H1 (cell line): ENCODE data around the gene GP1BB. TPM values are rescaled to one million over a fixed set of nuclear protein-coding genes. Genes with fewer than 3 reads are reported as not detected.

ENCODE experiments used
- CTCF ChIA-PET: fragments of 300-600 bp; sonication (Branson Sonifier 250); formaldehyde crosslinking; loops from one replicate; lab custom pipeline; 2021; ENCODE audit not compliant: partially characterized antibody; lab: Charles Lee
- POLR2A ChIA-PET: fragments of 300-600 bp; sonication (Branson Sonifier 250); formaldehyde crosslinking; loops from one replicate; lab custom pipeline; 2021; ENCODE audit warnings: inconsistent platforms; ENCODE audit not compliant: partially characterized antibody; lab: Charles Lee
- DNase-seq, 2 experiments: peaks; one replicate each; pipeline versions ENCODE4 v3.0.0 to v3.0.0-alpha.2; 2010 to 2022; ENCODE audit warnings: low spot score in 2 of 2, low read depth in 1 of 2, mixed read lengths in 1 of 2
- FAIRE-seq: peaks from 2 replicates; lab custom pipeline; 2011; peaks lifted over from hg19 to GRCh38; lab: Jason Lieb, UNC
- H2AFZ ChIP-seq: 2 replicates; pipeline ENCODE4 v1.8.1; 2012; ENCODE audit warnings: low read length, inconsistent platforms
- H2AK5ac ChIP-seq: 2 replicates; pipeline ENCODE4 v1.6.1; 2013; ENCODE audit warnings: low read depth, low read length
- H2BK120ac ChIP-seq: replicated peaks from 2 replicates; pipeline ENCODE3; 2013; ENCODE audit warnings: low read depth, low read length, inconsistent platforms
- H2BK12ac ChIP-seq: 2 replicates; pipeline ENCODE4 v1.6.1; 2013; ENCODE audit warnings: low read depth, low read length
- H2BK15ac ChIP-seq: 2 replicates; pipeline ENCODE4 v1.6.1; 2013; ENCODE audit warnings: low read length
- H2BK20ac ChIP-seq: 2 replicates; pipeline ENCODE4 v1.6.1; 2013; ENCODE audit warnings: low read length
- H2BK5ac ChIP-seq: 2 replicates; pipeline ENCODE4 v1.6.1; 2013; ENCODE audit warnings: low read depth, low read length
- H3K14ac ChIP-seq: 2 replicates; pipeline ENCODE4 v1.6.1; 2013; ENCODE audit warnings: inconsistent platforms; ENCODE audit not compliant: insufficient read length
- H3K18ac ChIP-seq: 2 replicates; pipeline ENCODE4 v1.6.1; 2013; ENCODE audit warnings: low read length; ENCODE audit errors: extremely low read depth
- H3K23ac ChIP-seq: 2 replicates; pipeline ENCODE4 v1.6.1; 2013; ENCODE audit warnings: inconsistent platforms; ENCODE audit not compliant: insufficient read length
- H3K23me2 ChIP-seq: 2 replicates; pipeline ENCODE4 v1.6.1; 2013; ENCODE audit warnings: low read depth, low read length
- H3K27ac ChIP-seq: 2 replicates; pipeline ENCODE4 v1.6.1; 2011; ENCODE audit warnings: low read depth, low read length, inconsistent platforms
- H3K27me3 ChIP-seq, 4 experiments: replicated peaks in 1 of 4; 1 replicate in 1 of 4; 2 replicates in 3 of 4; pipeline versions ENCODE4 v1.6.1 to v1.8.1; 2011 to 2013; ENCODE audit warnings: low read length in 3 of 4, mild to moderate bottlenecking in 3 of 4, inconsistent platforms in 2 of 4, mixed read lengths in 2 of 4, moderate library complexity in 1 of 4; ENCODE audit not compliant: control insufficient read depth in 3 of 4, insufficient read depth in 3 of 4; ENCODE audit errors: extremely low read depth in 1 of 4
- H3K36me3 ChIP-seq, 4 experiments: 2 replicates each; pipeline versions ENCODE4 v1.6.1 to v1.8.1; 2011 to 2013; ENCODE audit warnings: mild to moderate bottlenecking in 4 of 4, low read length in 3 of 4, moderate library complexity in 2 of 4, control low read depth in 1 of 4, inconsistent platforms in 1 of 4; ENCODE audit not compliant: insufficient read depth in 4 of 4, control insufficient read depth in 2 of 4
- H3K4ac ChIP-seq: replicated peaks from 2 replicates; pipeline ENCODE3; 2013; ENCODE audit warnings: low read length, low read depth, mixed read lengths, inconsistent platforms; ENCODE audit not compliant: insufficient read length
- H3K4me1 ChIP-seq, 4 experiments: replicated peaks in 1 of 4; 1 replicate in 1 of 4; 2 replicates in 3 of 4; pipeline versions ENCODE4 v1.6.1 to v1.8.1; 2011 to 2013; ENCODE audit warnings: low read length in 3 of 4, inconsistent platforms in 2 of 4, mixed read lengths in 1 of 4; ENCODE audit not compliant: insufficient read depth in 4 of 4, control insufficient read depth in 3 of 4
- H3K4me2 ChIP-seq, 2 experiments: 2 replicates each; pipeline versions ENCODE4 v1.6.1 to v1.8.1; 2011 to 2013; ENCODE audit warnings: low read depth in 2 of 2, low read length in 2 of 2, control low read depth in 1 of 2, inconsistent platforms in 1 of 2, mild to moderate bottlenecking in 1 of 2; ENCODE audit not compliant: insufficient read depth in 1 of 2
- H3K4me3 ChIP-seq, 4 experiments: fragments of 200-600, 300-600 bp in 1 of 4; sonication (generic), shearing (Covaris generic), sonication (Bioruptor Twin) in 1 of 4; 2 replicates each; pipeline versions ENCODE4 v1.5.1 to v1.8.1; 2011 to 2016; ENCODE audit warnings: low read length in 4 of 4, low read depth in 3 of 4, control low read depth in 2 of 4, inconsistent platforms in 2 of 4, mild to moderate bottlenecking in 2 of 4, mixed read lengths in 1 of 4, moderate library complexity in 1 of 4; ENCODE audit not compliant: insufficient read depth in 2 of 4; ENCODE audit errors: extremely low read depth in 1 of 4
- H3K56ac ChIP-seq: replicated peaks from 2 replicates; pipeline ENCODE3; 2013; ENCODE audit warnings: low read depth, mild to moderate bottlenecking, mixed read lengths, low read length, inconsistent platforms; ENCODE audit not compliant: insufficient read length
- H3K79me1 ChIP-seq: 2 replicates; pipeline ENCODE4 v1.6.1; 2013; ENCODE audit warnings: low read depth, low read length, control low read depth
- H3K79me2 ChIP-seq, 2 experiments: 2 replicates each; pipeline versions ENCODE4 v1.6.1 to v1.8.1; 2012 to 2013; ENCODE audit warnings: low read length in 2 of 2, mild to moderate bottlenecking in 2 of 2, inconsistent platforms in 1 of 2; ENCODE audit not compliant: insufficient read depth in 2 of 2, control insufficient read depth in 1 of 2
- H3K9ac ChIP-seq, 4 experiments: replicated peaks in 1 of 4; 1 replicate in 1 of 4; 2 replicates in 3 of 4; pipeline versions ENCODE4 v1.6.1 to v1.8.1; 2011 to 2013; ENCODE audit warnings: low read depth in 3 of 4, low read length in 3 of 4, control low read depth in 2 of 4, mild to moderate bottlenecking in 2 of 4, moderate library complexity in 2 of 4, inconsistent platforms in 1 of 4; ENCODE audit errors: extremely low read depth in 1 of 4
- H3K9me3 ChIP-seq, 2 experiments: 2 replicates each; pipeline versions ENCODE4 v1.6.1 to v1.8.1; 2012 to 2013; ENCODE audit warnings: mild to moderate bottlenecking in 2 of 2, moderate library complexity in 2 of 2, control low read depth in 1 of 2, inconsistent platforms in 1 of 2, low read depth in 1 of 2, low read length in 1 of 2, mixed read lengths in 1 of 2; ENCODE audit not compliant: insufficient read depth in 2 of 2
- H4K20me1 ChIP-seq, 2 experiments: replicated peaks in 1 of 2; 2 replicates each; pipeline versions ENCODE3 to v1.8.1; 2011 to 2013; ENCODE audit warnings: inconsistent platforms in 2 of 2, low read length in 2 of 2, mild to moderate bottlenecking in 1 of 2; ENCODE audit not compliant: insufficient read depth in 2 of 2, control insufficient read depth in 1 of 2
- H4K5ac ChIP-seq: 2 replicates; pipeline ENCODE4 v1.6.1; 2013; ENCODE audit warnings: low read length, low read depth, mixed read lengths, inconsistent platforms; ENCODE audit not compliant: insufficient read length
- H4K8ac ChIP-seq: 2 replicates; pipeline ENCODE4 v1.8.0; 2013; ENCODE audit warnings: mild to moderate bottlenecking, moderate library complexity, low read length, inconsistent platforms; ENCODE audit not compliant: insufficient read depth; ENCODE audit errors: extremely low read depth
- H4K91ac ChIP-seq: replicated peaks from 2 replicates; pipeline ENCODE3; 2013; ENCODE audit warnings: low read length, mixed read lengths, inconsistent platforms; ENCODE audit not compliant: insufficient read length
- CBX8 ChIP-seq: fragments of 300-800, 300-1000 bp; sonication (generic); IDR thresholded peaks from 2 replicates; pipeline ENCODE4 v1.7.1; 2016; ENCODE audit warnings: low read depth, low read length, borderline replicate concordance
- HDAC2 ChIP-seq, 2 experiments: fragments of 300-600 bp in 1 of 2; sonication (generic) in 1 of 2; IDR thresholded peaks; 2 replicates each; pipeline ENCODE4 v1.6.1; 2011 to 2012; ENCODE audit warnings: low read depth in 2 of 2, low read length in 2 of 2, mild to moderate bottlenecking in 2 of 2, moderate library complexity in 2 of 2, borderline replicate concordance in 1 of 2, inconsistent platforms in 1 of 2
- KDM5A ChIP-seq: fragments of 200-600 bp; IDR thresholded peaks from 2 replicates; pipeline ENCODE4 v1.7.1; 2012; ENCODE audit warnings: mild to moderate bottlenecking, low read length, inconsistent platforms, mixed read lengths
- NRF1 ChIP-seq: IDR thresholded peaks from 2 replicates; pipeline ENCODE4 v1.6.1; 2011; ENCODE audit warnings: mild to moderate bottlenecking, low read depth, low read length, improper control_type of control experiment
- RAD21 ChIP-seq, 2 experiments: IDR thresholded peaks in 1 of 2; conservative IDR thresholded peaks in 1 of 2; 2 replicates each; pipeline ENCODE4 v1.6.1; 2011; ENCODE audit warnings: low read depth in 2 of 2, low read length in 2 of 2, improper control_type of control experiment in 1 of 2, inconsistent platforms in 1 of 2, mild to moderate bottlenecking in 1 of 2, moderate library complexity in 1 of 2
- SAP30 ChIP-seq: fragments of 300-600 bp; sonication (generic); IDR thresholded peaks from 2 replicates; pipeline ENCODE4 v1.7.1; 2012; ENCODE audit warnings: low read length, moderate library complexity, mild to moderate bottlenecking, inconsistent platforms; ENCODE audit not compliant: insufficient read depth, insufficient replicate concordance
- WGBS, 2 experiments: shearing (Covaris generic) in 1 of 2; methylation state at CpG; one replicate each; pipeline versions ENCODE4 v1.1.6 to v1.1.7; 2013 to 2015; ENCODE audit warnings: low lambda C conversion rate in 2 of 2, mixed read lengths in 2 of 2, inconsistent platforms in 1 of 2, low coverage in 1 of 2, missing lambda C conversion rate in 1 of 2; ENCODE audit not compliant: insufficient replicate concordance in 2 of 2, insufficient coverage in 1 of 2, insufficient read length in 1 of 2; ENCODE audit errors: extremely low coverage in 1 of 2, missing lambda C conversion rate in 1 of 2; 5-methylcytosine and 5-hydroxymethylcytosine counted together
- polyA plus RNA-seq, 7 experiments: library from polyadenylated mRNA; depleted of rRNA in 3 of 7; stranded (reverse) in 5 of 7; unstranded in 2 of 7; fragments of >200 nt in 5 of 7; fragments of 200-250 nt in 2 of 7; gene quantifications; 1 replicate in 5 of 7; 2 replicates in 1 of 7; 4 replicates in 1 of 7; pipeline versions ENCODE4 v1.2.1 to v1.2.3, GENCODE V29; 2011 to 2013; ENCODE audit warnings: missing spikeins in 2 of 7, mixed read lengths in 2 of 7
- total RNA-seq: library from RNA; stranded (reverse); fragmentation: NEBNext Ultra II Directional; extraction: Animal tissue kit (Norgen Biotek cat#: 25700); gene quantifications from 2 replicates; pipeline ENCODE4 v1.2.1, GENCODE V29; 2021

Gene GP1BB
- total and polyA plus RNA-seq, 2 of the 8 experiments (the other 6 are each of a cell fraction or from before 2014, with no cell fraction given), result 0.36 TPM; not detected in 1

- Histone ChIP-seq H3K14ac (no peak overlapping the region), H4K5ac (no peak overlapping the region), H4K8ac (no peak overlapping the region; the same call in 1 of the 2 replicates), H3K4me1 (peaks cover 0 to 17% (median 7%) of the 10 kb centered on the region in 4 experiments; a peak in 5 of 7 replicates), H3K23me2 (no peaks in the 10 kb centered on the region), H3K18ac (no peak overlapping the region), H2BK5ac (no peak overlapping the region), H2AK5ac (no peak overlapping the region), H2BK12ac (no peak overlapping the region), H2BK20ac (no peak overlapping the region), H3K79me1 (no peaks in the 10 kb centered on the region), H3K9me3 (no peaks in the 10 kb centered on the region), H3K4me3 (no peak overlapping the region), H3K27me3 (no peaks in the 10 kb centered on the region; a peak in 3 of 7 replicates), H3K56ac (no peak overlapping the region), H2BK15ac (0 out of 2 replicates have a peak overlapping the region, but pooled peaks have one; percentile 53), H2BK120ac (no peak overlapping the region), H3K36me3 (no peaks in the 10 kb centered on the region), H3K79me2 (no peaks in the 10 kb centered on the region), H4K91ac (no peak overlapping the region), H3K4ac (no peak overlapping the region), H3K4me2 (no peak overlapping the region), H3K23ac (no peak overlapping the region), H2AFZ (no peak overlapping the region), H3K9ac (no peak overlapping the region; a peak in 1 of 7 replicates), H3K27ac (no peak overlapping the region), H4K20me1 (peaks cover 0 to 4% of the 10 kb centered on the region in 2 experiments)
- ChIA-PET POLR2A (no interaction called here), CTCF (interaction anchor here (1.0 to 1.3 kb wide), 3 partner anchors 14 to 65 kb away, joined by 3 to 4 read pairs (median 3); no protein-coding TSS in a partner anchor)
- FAIRE-seq (no peak), DNase-seq (no peak)
- WGBS, 2 experiments, result 83% methylated on average over 19 of the region's 21 CpGs; no CpG with 5 or more reads in 1 of the 2 experiments
- TF ChIP-seq HDAC2 (IDR thresholded peaks at IDR 0.05; ENCODE audit: borderline replicate concordance in 1 of 2, low read depth in 2 of 2, low read length in 2 of 2) (no peak), KDM5A (no peak), RAD21 (IDR thresholded peaks at IDR 0.05 in 1 of 2, conservative IDR thresholded peaks at IDR 0.05 in 1 of 2; ENCODE audit: low read depth in 2 of 2, low read length in 2 of 2) (no peak), SAP30 (no peak), NRF1 (no peak), CBX8 (no peak)
These were observed 12.5 kb downstream of the GP1BB start for GRCh38 chr22:19735665-19736510.
